ENCODE measurements around the gene CISTR.

GRCh38 chr12:53768976-53769375 lies 17.2 kb upstream of the CISTR start:
- TF ChIP-seq EZH2 (IDR thresholded peaks at IDR 0.05; ENCODE audit: borderline replicate concordance, low read length) = no peak
- no peak for TF ChIP-seq CTCF (conservative IDR thresholded peaks at IDR 0.05 in 1 of 2, IDR thresholded peaks at IDR 0.05 in 1 of 2; ENCODE audit: extremely low read depth in 1 of 2, insufficient read depth in 1 of 2, low read depth in 1 of 2, low read length in 2 of 2)

Measured in mammary epithelial cell (primary cell).